ENCODE data around the gene BTBD1.
"Not testable (repeated sequence)": the region's sequence is repeated elsewhere in the genome, so short reads cannot be mapped to it uniquely, and the experiment has no call there.

Gene BTBD1

GRCh38 chr15:83053151-83053550 lies 13.9 kb downstream of the BTBD1 start:
- no peak for DNase-seq

GRCh38 chr15:83046558-83047127 lies 20.4 kb downstream of the BTBD1 start:
- no peak for DNase-seq

GRCh38 chr15:83044156-83044555 lies 22.9 kb downstream of the BTBD1 start:
- DNase-seq = no peak

DNA sequence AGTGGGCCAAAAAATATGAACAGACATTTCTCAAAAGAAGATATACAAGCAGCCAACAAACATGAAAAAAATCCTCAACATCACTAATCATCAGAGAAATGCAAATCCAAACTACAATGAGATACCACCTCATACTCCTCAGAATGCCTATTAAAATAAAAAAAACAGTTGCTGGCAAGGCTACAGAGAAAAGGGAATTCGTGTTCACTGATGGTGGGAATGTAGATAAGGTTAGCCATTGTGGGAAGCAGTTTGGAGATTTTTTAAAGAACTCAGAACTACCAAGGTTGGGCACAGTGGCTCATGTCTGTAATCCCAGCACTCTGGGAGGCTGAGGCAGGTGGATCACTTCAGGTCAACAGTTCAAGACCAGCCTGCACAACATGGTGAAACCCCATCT lies 27.8 kb downstream of the BTBD1 start:
- DNase-seq = no peak

DNA sequence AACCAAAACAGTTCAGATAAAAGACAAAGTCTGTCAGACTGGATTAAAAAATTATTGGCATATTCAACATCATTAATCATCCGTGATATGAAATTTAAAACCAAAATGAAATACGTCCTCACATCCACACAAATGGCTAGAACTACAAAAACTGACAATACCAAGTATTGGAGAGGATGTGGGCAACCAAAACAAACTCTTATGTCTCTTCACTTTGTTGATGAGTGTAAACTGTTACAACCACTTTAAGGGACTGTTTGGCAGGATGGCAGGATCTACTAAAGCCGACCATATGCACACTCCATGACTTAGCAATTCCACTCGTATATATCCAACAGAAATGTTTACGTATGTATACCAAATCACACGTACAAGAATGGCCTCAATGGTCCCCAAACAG lies 30.8 kb downstream of the BTBD1 start:
- DNase-seq = no peak

GRCh38 chr15:83031234-83031633 lies 35.8 kb downstream of the BTBD1 start:
- DNase-seq = not testable (repeated sequence)

DNA sequence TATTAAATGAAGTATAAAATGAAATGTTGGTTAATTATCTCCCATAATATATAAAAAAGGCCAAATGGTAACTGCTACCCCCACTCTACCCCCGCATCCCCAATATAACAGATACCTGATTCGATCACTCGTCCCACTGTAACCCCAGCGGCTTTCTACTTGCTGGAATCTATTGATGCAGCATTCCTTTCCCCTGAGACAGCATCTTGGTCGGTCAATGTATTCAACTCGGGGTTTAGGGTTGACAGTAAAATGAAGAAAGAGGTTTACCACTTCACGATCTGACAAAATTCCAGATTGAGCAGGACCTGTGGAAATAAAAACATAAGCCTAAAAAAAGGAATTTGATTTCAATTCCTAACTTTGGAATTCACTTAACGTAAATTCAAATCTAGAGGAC lies 37.0 kb downstream of the BTBD1 start:
- no peak for DNase-seq

- DNase-seq = no peak
Measured at GRCh38 chr15:83018436-83018835, 48.6 kb downstream of the BTBD1 start.

DNA sequence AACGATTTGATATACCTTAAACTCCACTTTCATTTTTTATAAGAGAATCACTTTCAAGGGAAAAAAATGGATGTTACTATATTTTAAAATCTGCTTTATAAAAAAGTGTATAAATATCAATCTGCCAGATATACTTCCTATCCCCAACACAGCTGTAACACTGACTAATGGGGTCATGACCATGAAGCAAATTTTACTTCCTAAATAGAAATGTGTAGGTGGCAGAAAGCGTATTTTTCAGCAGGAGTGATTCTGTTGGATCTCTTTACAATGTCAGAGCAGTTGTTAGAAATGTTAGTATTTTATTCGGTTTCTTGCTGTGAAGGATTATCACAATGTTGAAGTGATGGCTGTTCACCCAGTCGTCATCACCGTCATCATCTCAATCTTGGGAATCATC lies 50.1 kb downstream of the BTBD1 start:
- no peak for DNase-seq

DNA sequence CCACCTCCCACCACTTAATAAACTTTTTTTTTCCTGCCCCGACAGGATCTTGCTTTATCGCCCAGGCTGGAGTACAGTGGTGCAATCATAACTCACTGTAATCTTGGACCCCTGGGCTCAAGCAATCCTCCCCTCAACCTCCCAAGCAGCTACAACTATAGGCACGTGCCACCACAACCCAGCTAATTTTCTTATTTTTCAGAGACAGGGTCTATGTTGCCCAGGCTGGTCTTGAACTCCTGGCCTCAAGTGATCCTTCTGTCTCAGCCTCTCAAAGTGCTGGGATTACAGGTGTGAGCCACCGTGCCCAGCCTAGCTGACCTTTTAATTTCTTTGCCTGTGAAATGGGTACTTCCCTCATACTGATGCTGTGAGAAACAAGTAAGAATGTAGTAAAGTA lies 51.7 kb downstream of the BTBD1 start:
- DNase-seq = no peak

DNA sequence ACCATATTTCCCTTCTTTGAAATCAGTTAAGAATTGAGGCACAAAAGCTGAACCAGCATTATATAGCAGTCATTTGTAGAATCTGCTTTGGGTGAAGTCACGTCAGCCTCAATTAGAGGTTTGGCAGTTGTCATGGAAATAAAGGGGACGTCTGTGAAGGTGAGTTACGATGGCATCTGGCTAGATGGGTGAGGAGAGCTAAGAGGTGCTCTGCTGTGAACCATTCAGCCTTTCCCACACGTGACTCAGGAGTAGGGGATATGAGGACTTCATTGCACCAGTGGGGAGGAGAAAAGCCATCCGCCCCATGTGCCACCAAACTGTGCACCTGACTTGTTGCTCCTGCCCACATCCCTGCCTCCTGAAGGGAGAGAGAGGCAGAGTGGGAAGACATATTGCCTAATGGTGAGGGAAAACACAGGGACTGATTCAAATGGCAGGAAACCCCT lies 52.8 kb downstream of the BTBD1 start:
- no peak for DNase-seq

DNA sequence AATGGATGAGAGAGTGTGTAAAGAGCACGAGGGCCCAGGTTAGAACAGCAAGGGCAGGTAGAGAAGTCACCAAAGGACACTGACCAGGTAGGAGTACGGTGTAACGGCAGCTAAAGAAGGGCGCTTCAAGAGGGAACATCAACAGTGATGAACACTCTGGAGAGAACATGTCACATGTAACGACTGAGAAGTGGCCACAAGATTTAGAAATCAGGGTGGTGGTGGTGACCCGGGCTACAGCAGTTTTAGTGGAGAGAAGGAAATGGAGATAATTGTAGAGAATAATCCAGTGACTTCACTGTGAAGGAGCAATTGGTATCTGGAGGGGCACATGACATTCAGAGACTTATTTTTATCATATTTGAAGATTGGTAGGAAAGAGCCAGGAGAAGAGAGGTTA lies 54.4 kb downstream of the BTBD1 start:
- no peak for DNase-seq

DNA sequence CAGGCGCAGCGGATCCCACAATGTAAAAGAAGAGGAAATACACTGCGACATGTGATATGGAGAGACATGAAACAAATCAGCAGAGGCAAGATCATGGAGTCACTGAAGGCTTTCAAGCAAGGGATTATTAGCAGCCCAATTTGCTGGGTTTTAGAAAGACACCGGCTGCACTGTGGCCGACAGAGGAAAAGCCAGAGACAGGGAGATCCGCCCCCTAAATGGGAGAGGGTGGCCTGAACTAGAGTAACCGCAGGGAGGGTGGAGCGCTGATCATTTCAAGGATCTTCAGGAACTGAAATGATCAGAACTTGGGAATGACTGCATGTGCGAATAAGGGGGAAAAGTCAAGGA lies 55.0 kb downstream of the BTBD1 start:
- DNase-seq = no peak

DNA sequence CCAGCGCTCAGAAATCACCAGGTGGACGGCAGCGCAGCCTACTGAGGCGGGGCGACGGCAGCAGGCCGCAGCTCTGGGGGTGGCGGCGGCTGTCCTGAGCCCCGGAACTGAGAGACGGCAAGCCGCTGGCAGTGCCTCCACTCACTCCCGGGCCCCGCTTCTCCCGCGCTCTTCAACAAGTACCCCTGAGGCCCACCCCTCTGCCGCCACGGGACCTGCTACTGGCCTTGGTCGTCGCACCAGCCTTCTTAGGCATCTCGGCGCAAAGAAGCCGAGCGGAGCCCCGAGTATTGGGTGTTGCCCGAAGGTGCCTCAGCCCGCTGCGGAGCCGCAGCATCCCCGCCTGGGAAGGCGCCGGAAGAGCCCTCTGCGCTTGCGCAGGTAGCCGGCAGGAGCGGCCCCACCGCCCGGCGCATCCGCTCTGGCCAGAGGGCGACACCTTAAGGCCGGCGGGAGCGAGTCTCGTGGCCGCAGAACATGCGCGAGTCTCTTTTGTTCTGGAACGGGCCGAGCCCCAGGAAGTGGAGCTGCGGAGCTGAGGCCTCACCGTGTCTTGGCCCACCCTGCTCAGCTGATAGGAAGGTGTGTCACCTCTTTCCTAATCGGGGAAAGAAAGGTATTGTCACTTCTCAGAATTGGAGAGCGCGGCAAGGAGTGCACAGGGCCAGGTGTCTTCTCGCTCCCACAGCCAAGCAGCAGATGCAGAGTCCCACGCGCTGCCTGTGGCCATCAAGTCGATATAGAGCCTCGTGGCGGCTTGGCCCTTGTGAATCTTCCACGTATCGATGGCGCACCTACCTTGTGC lies 55.6 kb downstream of the BTBD1 start, which contains the start of gene C15orf40:
C15orf40 (minus strand) TSS at position 369 of the 805 bp plus-strand sequence; CDS start at position 337, 32 bp downstream.
- DNase-seq = peak; percentile 80

DNA sequence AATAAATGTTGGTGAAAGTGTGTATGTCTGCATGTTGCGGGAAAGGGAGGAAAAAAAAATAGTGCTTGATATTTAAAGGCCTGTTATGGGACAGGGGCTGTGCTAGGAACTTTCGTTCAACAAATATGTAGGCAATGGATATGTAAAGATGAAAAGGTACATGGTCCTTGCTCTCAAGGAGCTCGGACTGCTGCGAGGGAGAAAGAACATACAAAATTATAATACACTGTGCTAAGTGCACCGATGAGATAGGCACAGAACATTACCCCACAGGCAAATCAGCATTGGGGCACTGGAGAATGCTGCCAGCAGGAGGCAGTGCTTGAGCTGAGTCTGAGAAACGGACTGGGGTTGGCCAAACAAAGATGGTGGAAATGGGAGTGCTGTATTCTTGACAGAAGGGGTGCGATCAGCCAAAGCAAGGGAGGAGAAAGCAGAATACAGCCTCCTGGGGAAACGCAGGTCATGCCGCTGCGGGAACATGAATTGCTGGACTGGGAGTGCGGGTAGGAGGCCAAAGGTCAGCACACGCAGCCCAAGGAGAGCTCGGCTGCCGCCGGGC lies 56.3 kb downstream of the BTBD1 start:
- peak; percentile 43 for DNase-seq

- not testable (repeated sequence) for DNase-seq
Measured at GRCh38 chr15:83000672-83001031, 66.4 kb downstream of the BTBD1 start.

- peak; percentile 26 for DNase-seq
Measured at GRCh38 chr15:82999905-83000671, 67.0 kb downstream of the BTBD1 start.

DNA sequence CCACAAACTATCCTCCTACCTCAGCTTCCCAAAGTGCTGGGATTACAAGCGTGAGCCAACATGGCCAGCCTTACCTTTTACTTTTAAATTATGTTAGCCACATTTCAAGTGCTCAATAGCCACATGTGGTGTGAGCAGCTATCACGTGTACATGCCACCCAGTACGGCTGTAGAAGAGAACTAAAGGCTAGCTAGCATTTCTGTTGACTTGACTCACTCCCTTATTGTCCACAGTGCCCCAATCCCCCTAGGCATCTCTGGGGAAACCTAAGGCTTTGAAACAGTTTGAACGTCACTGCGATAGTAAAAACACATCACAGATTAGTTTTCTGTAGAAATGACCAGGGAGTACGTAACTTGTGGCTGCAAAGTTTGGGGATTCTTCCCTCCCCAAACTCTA lies 67.6 kb downstream of the BTBD1 start:
- DNase-seq = no peak

DNA sequence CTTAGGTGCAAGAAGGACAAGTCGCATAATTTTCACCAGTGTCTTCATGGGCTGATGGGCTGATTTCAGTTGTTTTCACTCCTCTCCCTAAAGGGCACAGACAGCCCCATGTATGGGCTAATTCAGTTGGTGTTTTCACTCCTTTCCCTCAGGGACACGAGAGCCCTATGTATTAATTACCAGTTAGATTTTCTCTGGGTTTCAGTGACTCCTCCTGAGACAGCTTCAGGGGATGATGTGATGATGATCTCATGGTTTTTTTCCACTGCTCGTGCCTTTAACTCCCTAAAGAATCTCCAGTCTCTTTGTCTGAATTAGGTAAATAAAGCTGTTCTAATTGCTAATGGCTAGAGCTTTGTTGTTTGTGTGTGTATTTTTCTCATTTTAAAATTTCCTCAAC lies 71.1 kb downstream of the BTBD1 start:
- no peak for DNase-seq

DNA sequence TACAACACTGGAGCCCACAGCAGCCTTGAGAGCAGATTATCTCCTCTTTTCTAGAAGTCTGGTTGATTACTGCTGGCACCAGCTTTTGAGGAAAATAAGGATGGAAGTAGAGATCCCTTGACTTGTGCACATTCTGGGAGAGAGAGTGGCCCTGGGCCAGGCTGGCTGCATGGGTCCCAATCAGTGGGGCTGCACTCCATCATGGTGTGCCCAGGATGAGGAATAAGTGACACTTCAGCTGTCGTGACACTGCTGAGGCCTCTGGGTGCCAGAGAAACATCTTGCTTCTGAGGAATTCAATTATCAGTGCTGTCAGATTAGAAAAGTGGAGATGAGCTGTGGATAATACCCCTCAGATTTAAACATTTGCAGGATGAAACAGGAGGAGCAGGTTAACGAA lies 72.0 kb downstream of the BTBD1 start:
- no peak for DNase-seq

- DNase-seq = no peak
Measured at GRCh38 chr15:82993144-82993543, 73.9 kb downstream of the BTBD1 start.

GRCh38 chr15:82992436-82992998 lies 74.5 kb downstream of the BTBD1 start:
- no peak for DNase-seq

DNA sequence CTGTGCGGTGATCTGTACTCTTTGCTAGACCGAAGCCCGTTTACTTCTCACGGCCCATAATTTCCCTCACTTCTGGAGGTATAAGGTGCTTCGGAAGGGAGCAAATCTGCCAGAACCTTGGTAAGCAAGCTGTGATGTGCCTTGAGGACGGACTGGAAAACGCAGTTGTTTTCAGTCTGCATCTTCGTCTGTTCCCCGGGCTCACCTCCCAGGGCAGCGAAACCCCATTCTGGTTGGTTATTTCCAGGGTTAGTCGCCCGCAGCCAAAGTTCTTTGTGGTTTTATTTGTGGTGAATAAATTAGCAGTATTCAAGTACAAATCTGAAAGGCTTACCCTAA lies 80.6 kb downstream of the BTBD1 start:
- no peak for DNase-seq

Data from NCI-H2171 (cell line).